ENCODE data around the gene ZDHHC1. TPM values are rescaled to one million over a fixed set of nuclear protein-coding genes. Genes with fewer than 3 reads are reported as not detected.
"Not testable (repeated sequence)": the region's sequence is repeated elsewhere in the genome, so short reads cannot be mapped to it uniquely, and the experiment has no call there.

The ZDHHC1 gene
- total RNA-seq, 4 donors from 2014 or later = 2.5 to 11.1 (median 3.8) TPM

- Histone ChIP-seq H3K9me3 (no peaks in the 10 kb centered on the region), H3K27ac (no peak overlapping the region), H3K36me3 (no peaks in the 10 kb centered on the region), H3K4me3 (no peak overlapping the region), H3K27me3 (no peaks in the 10 kb centered on the region), H3K4me1 (no peaks in the 10 kb centered on the region)
- no peak for DNase-seq
- intact Hi-C loops (cut with DNase I) = no loop called here
- 48 to 75% methylated on average over 4 of the region's 4 CpGs for WGBS, 2 donors
- TF ChIP-seq, protein P1, sequence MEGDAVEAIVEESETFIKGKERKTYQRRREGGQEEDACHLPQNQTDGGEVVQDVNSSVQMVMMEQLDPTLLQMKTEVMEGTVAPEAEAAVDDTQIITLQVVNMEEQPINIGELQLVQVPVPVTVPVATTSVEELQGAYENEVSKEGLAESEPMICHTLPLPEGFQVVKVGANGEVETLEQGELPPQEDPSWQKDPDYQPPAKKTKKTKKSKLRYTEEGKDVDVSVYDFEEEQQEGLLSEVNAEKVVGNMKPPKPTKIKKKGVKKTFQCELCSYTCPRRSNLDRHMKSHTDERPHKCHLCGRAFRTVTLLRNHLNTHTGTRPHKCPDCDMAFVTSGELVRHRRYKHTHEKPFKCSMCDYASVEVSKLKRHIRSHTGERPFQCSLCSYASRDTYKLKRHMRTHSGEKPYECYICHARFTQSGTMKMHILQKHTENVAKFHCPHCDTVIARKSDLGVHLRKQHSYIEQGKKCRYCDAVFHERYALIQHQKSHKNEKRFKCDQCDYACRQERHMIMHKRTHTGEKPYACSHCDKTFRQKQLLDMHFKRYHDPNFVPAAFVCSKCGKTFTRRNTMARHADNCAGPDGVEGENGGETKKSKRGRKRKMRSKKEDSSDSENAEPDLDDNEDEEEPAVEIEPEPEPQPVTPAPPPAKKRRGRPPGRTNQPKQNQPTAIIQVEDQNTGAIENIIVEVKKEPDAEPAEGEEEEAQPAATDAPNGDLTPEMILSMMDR (IDR thresholded peaks at IDR 0.05) = no peak
- no peak for TF ChIP-seq POLR2A (IDR thresholded peaks at IDR 0.05)
These were observed 58.7 kb downstream of the ZDHHC1 start for GRCh38 chr16:67357561-67357960.

DNA sequence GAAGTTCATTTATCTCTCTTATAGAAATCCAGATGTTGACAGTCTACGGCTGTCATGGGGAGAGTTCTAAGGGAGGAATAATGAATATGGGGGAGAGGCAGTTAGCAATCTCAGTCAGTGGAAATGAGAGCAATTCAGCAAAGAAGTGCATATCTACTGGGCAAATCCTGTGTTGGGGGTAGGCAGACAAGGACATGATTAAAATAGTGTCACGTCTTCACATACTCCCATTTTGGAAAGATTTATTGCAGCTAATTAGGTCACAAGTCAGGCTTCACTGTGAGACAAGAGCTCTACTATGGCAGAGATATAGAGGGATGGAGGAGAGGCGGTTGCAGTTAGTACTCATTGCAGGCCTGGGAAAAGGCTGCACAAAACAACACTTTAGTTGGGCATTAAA is 59.9 kb downstream of the ZDHHC1 start:
- no peaks in the 10 kb centered on the region for H3K4me1 ChIP-seq
- DNase-seq = no peak
- no peaks in the 10 kb centered on the region for H3K9me3 ChIP-seq
- no peaks in the 10 kb centered on the region for H3K36me3 ChIP-seq
- H3K27me3 ChIP-seq = no peaks in the 10 kb centered on the region
- 72 to 90% methylated on average over 3 of the region's 3 CpGs for WGBS, 2 donors
- H3K4me3 ChIP-seq = no peak overlapping the region
- no peak overlapping the region for H3K27ac ChIP-seq
- TF ChIP-seq POLR2A (IDR thresholded peaks at IDR 0.05) = no peak
- TF ChIP-seq, protein P1 (IDR thresholded peaks at IDR 0.05) = no peak
- intact Hi-C loops (cut with DNase I) = no loop called here

- H3K27ac ChIP-seq; DNase-seq; H3K27me3 ChIP-seq; H3K4me3 ChIP-seq; H3K4me1 ChIP-seq; intact Hi-C loops (cut with DNase I); H3K36me3 ChIP-seq; H3K9me3 ChIP-seq: not testable (repeated sequence)
- 97% methylated on average over 3 of the region's 3 CpGs for WGBS, 2 donors
These were observed 63.8 kb downstream of the ZDHHC1 start for GRCh38 chr16:67352463-67352862.

- 86 to 100% methylated on average over 1 of the region's 1 CpG for WGBS, 2 donors
- intact Hi-C loops (cut with DNase I) = no loop called here
- no peaks in the 10 kb centered on the region for H3K4me1 ChIP-seq
- no peak for DNase-seq
- no peak overlapping the region for H3K27ac ChIP-seq
- H3K4me3 ChIP-seq = no peak overlapping the region
- H3K9me3 ChIP-seq = no peaks in the 10 kb centered on the region
- no peaks in the 10 kb centered on the region for H3K36me3 ChIP-seq
- H3K27me3 ChIP-seq = no peaks in the 10 kb centered on the region
- TF ChIP-seq, protein P1 (IDR thresholded peaks at IDR 0.05) = no peak
- no peak for TF ChIP-seq POLR2A (IDR thresholded peaks at IDR 0.05)
These were observed 66.0 kb downstream of the ZDHHC1 start for GRCh38 chr16:67350324-67350723.

DNA sequence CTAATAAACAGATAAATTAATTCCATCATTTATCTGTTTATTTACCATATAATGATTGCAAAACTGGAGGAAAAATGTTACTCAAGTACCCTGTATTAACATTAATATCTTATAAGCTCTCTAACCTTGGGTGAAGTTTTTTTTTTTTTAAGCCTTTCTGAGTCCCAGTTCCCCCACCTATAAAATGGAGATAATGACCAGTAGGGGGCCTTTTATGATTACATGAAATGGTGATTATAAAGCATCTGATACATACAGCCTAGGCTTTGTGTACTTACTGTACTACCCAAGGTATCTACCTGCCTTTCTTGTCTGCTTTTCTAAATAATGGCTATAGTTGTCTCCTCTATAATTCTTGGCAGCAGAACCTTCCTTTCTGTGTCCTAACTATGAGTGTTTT is 67.1 kb downstream of the ZDHHC1 start:
- H3K4me1 ChIP-seq = no peaks in the 10 kb centered on the region
- no peaks in the 10 kb centered on the region for H3K9me3 ChIP-seq
- H3K36me3 ChIP-seq = no peaks in the 10 kb centered on the region
- no peaks in the 10 kb centered on the region for H3K27me3 ChIP-seq
- H3K4me3 ChIP-seq = no peak overlapping the region
- no peak overlapping the region for H3K27ac ChIP-seq
- TF ChIP-seq, protein P1 (IDR thresholded peaks at IDR 0.05) = peak in 5 of 6 experiments; percentile 12 to 53 (median 35)
- TF ChIP-seq POLR2A (IDR thresholded peaks at IDR 0.05) = no peak
- no peak for DNase-seq
- intact Hi-C loops (cut with DNase I) = no loop called here

DNA sequence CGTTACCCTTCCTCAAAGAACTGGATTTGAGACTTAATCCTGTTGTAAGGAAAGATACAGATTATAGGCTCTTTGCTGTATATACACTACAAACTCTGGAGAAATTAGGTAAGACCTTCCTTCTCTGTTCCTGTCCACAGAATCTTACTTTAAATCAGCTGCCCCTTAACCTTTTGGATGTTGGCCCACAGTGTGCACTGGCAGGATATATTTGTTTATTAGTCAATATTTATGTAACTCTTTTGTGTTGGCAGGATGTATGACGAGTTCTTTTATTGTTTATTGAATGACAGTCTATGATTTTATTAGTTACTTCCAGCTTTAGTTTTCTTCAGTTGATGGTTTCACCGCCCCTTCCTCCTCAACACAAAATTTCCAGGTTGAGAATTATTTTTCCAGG is 69.9 kb downstream of the ZDHHC1 start:
- no peak overlapping the region for H3K27ac ChIP-seq
- intact Hi-C loops (cut with DNase I) = no loop called here
- no peak for TF ChIP-seq POLR2A (IDR thresholded peaks at IDR 0.05)
- TF ChIP-seq, protein P1 (IDR thresholded peaks at IDR 0.05) = no peak

More for the DNA sequence above, 69.9 kb downstream of the ZDHHC1 start:
- Histone ChIP-seq H3K27me3 (no peaks in the 10 kb centered on the region), H3K9me3 (no peaks in the 10 kb centered on the region), H3K36me3 (no peaks in the 10 kb centered on the region), H3K4me3 (no peak overlapping the region), H3K4me1 (no peaks in the 10 kb centered on the region)
- 70 to 75% methylated on average over 3 of the region's 3 CpGs for WGBS, 2 donors
- no peak for DNase-seq
